Transverse colon (tissue), 3 donors: ENCODE measurements around the gene ITIH5.
"Not testable (repeated sequence)": the region's sequence is repeated elsewhere in the genome, so short reads cannot be mapped to it uniquely, and the experiment has no call there.

Experiments used
- EP300 ChIP-seq: sonication (generic); formaldehyde crosslinking; IDR thresholded peaks from one replicate; pipeline ENCODE4 v1.6.1; 2017; ENCODE audit warnings: antibody characterized with exemption, low read depth
- POLR2A ChIP-seq: fragments of 450-650 bp; IDR thresholded peaks from one replicate; pipeline ENCODE4 v1.6.1; 2016; ENCODE audit warnings: antibody characterized with exemption, mild to moderate bottlenecking, moderate library complexity
- TF ChIP-seq, protein P1 (sequence below), 5 experiments: fragments of 200-600 bp in 3 of 5; fragments of 450-650 bp in 2 of 5; sonication (generic) in 3 of 5; IDR thresholded peaks; 1 replicate in 2 of 5; 2 replicates in 3 of 5; pipeline ENCODE4 v1.5.1; 2016 to 2017; ENCODE audit warnings: antibody characterized with exemption in 5 of 5, inconsistent platforms in 3 of 5, mild to moderate bottlenecking in 2 of 5, moderate library complexity in 1 of 5

- TF ChIP-seq, protein P1, sequence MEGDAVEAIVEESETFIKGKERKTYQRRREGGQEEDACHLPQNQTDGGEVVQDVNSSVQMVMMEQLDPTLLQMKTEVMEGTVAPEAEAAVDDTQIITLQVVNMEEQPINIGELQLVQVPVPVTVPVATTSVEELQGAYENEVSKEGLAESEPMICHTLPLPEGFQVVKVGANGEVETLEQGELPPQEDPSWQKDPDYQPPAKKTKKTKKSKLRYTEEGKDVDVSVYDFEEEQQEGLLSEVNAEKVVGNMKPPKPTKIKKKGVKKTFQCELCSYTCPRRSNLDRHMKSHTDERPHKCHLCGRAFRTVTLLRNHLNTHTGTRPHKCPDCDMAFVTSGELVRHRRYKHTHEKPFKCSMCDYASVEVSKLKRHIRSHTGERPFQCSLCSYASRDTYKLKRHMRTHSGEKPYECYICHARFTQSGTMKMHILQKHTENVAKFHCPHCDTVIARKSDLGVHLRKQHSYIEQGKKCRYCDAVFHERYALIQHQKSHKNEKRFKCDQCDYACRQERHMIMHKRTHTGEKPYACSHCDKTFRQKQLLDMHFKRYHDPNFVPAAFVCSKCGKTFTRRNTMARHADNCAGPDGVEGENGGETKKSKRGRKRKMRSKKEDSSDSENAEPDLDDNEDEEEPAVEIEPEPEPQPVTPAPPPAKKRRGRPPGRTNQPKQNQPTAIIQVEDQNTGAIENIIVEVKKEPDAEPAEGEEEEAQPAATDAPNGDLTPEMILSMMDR (IDR thresholded peaks at IDR 0.05) = not testable (repeated sequence)
- not testable (repeated sequence) for TF ChIP-seq POLR2A, EP300
Observed at GRCh38 chr10:7693194-7693593, 26.4 kb upstream of the ITIH5 start.
